ENCODE measurements around the gene KMT2D. TPM values are rescaled to one million over a fixed set of nuclear protein-coding genes. Genes with fewer than 3 reads are reported as not detected.

Gene KMT2D
- total RNA-seq, 1 donor from 2014 or later = 24.0 TPM

DNA sequence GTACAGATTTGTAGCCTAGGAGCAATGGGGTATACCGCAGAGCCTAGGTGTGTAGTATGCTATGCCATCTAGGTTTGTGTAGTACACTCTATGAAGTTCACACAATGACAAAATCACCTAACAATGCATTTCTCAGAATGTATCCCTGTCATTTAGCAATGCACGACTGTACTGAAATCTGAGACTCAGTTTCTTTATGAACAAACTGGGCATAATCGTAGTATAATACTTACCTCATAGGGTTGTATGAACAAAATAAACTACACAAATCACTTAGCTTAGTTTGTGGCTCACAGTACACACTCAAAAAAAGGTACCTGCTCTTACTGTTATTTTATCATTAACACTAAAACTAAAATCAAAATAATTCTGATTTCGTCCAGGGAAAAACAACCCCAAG lies 35.1 kb downstream of the KMT2D start:
- no peak for DNase-seq (ENCODE audit: low read depth)
- TF ChIP-seq, protein P1, sequence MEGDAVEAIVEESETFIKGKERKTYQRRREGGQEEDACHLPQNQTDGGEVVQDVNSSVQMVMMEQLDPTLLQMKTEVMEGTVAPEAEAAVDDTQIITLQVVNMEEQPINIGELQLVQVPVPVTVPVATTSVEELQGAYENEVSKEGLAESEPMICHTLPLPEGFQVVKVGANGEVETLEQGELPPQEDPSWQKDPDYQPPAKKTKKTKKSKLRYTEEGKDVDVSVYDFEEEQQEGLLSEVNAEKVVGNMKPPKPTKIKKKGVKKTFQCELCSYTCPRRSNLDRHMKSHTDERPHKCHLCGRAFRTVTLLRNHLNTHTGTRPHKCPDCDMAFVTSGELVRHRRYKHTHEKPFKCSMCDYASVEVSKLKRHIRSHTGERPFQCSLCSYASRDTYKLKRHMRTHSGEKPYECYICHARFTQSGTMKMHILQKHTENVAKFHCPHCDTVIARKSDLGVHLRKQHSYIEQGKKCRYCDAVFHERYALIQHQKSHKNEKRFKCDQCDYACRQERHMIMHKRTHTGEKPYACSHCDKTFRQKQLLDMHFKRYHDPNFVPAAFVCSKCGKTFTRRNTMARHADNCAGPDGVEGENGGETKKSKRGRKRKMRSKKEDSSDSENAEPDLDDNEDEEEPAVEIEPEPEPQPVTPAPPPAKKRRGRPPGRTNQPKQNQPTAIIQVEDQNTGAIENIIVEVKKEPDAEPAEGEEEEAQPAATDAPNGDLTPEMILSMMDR (IDR thresholded peaks at IDR 0.05; ENCODE audit: insufficient read depth, low read length, severe bottlenecking) = no peak
- Histone ChIP-seq H3K27me3 (ENCODE audit: control insufficient read depth, insufficient read depth, low read length) (no peaks in the 10 kb centered on the region), H3K4me3 (ENCODE audit: low read depth, low read length) (no peak overlapping the region), H3K36me3 (ENCODE audit: control insufficient read depth, insufficient read depth, low read length) (peaks cover 49% of the 10 kb centered on the region)
- FAIRE-seq = no peak

DNA sequence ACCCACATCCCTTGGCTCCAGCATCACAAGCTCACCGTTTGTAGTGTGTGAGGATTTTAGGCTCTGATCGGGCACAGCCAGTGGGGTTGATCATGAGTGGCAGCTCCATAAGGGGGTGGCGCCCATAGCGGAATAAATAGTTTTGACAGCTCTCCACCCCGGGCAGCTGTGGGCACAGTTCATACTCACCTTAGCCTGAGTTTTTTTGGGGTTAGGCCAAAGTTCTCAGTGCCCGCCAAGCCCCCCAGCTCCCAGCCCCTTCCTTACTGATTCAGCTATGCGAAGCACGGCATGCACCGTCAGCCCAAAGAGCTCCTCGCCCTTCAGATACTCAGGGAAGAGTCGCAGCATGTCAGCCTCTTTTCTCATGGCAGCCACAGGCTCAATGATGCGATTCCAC lies 36.1 kb downstream of the KMT2D start:
- TF ChIP-seq, protein P1 (IDR thresholded peaks at IDR 0.05; ENCODE audit: insufficient read depth, low read length, severe bottlenecking) = no peak
- Histone ChIP-seq H3K36me3 (ENCODE audit: control insufficient read depth, insufficient read depth, low read length) (peaks cover 46% of the 10 kb centered on the region), H3K27me3 (ENCODE audit: control insufficient read depth, insufficient read depth, low read length) (no peaks in the 10 kb centered on the region), H3K4me3 (ENCODE audit: low read depth, low read length) (no peak overlapping the region)
- FAIRE-seq (no peak), DNase-seq (ENCODE audit: low read depth) (no peak)

DNA sequence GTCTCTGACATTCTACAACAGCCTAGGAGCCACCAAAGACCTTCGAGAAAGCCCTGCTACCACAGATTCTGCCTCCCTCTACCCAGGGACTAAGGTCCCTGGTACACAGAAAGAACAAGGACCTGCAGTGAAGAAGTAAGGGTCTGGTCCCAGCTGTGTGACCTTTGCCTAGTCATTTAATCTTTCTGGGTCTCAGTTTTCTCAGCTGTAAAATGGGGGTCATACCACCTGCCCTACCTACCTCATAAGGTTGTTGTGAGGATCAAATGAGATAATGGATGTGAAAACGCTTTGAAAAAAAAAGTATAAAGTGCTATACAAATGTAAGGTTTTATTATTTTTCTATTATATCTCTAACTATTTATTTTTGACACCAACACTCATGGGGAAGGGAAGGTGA lies 36.8 kb downstream of the KMT2D start:
- FAIRE-seq = no peak
- no peak for DNase-seq (ENCODE audit: low read depth)
- H3K36me3 ChIP-seq (ENCODE audit: control insufficient read depth, insufficient read depth, low read length) = peaks cover 43% of the 10 kb centered on the region
- no peaks in the 10 kb centered on the region for H3K27me3 ChIP-seq (ENCODE audit: control insufficient read depth, insufficient read depth, low read length)
- TF ChIP-seq, protein P1 (IDR thresholded peaks at IDR 0.05; ENCODE audit: insufficient read depth, low read length, severe bottlenecking) = no peak
- no peak overlapping the region for H3K4me3 ChIP-seq (ENCODE audit: low read depth, low read length)

DNA sequence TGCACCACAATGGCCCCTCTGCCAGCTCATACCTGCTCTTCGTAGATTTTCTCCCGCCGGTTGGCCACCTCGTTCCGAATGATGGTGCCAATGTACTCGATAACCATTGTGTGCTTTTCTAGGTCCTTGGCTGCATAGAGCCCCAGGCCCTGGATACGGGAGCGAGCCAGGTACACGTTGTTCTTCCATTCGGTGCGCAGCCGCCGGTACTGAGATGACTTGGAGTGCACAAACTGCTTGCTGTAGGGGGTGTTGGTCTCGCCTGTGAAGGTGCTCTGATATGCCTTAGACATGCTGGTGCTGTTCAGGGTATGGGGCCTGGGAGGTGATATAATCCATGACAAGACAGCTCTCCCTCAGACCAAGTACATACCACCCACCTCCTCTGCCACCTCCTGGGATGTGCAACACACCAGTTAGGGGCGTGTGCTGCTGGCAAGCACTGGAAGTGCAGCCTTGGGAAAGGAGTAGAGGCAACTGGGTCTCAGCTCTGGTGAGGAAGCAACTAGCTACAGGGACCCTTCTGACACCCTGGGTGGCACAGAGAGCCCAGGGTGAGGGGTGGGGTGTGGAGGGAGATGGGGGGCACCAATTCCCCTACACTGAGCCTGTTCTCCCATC lies 37.9 kb downstream of the KMT2D start:
- no peaks in the 10 kb centered on the region for H3K27me3 ChIP-seq (ENCODE audit: control insufficient read depth, insufficient read depth, low read length)
- DNase-seq (ENCODE audit: low read depth) = no peak
- H3K4me3 ChIP-seq (ENCODE audit: low read depth, low read length) = no peak overlapping the region
- TF ChIP-seq, protein P1 (IDR thresholded peaks at IDR 0.05; ENCODE audit: insufficient read depth, low read length, severe bottlenecking) = no peak
- FAIRE-seq = no peak
- peaks cover 35% of the 10 kb centered on the region for H3K36me3 ChIP-seq (ENCODE audit: control insufficient read depth, insufficient read depth, low read length)

DNA sequence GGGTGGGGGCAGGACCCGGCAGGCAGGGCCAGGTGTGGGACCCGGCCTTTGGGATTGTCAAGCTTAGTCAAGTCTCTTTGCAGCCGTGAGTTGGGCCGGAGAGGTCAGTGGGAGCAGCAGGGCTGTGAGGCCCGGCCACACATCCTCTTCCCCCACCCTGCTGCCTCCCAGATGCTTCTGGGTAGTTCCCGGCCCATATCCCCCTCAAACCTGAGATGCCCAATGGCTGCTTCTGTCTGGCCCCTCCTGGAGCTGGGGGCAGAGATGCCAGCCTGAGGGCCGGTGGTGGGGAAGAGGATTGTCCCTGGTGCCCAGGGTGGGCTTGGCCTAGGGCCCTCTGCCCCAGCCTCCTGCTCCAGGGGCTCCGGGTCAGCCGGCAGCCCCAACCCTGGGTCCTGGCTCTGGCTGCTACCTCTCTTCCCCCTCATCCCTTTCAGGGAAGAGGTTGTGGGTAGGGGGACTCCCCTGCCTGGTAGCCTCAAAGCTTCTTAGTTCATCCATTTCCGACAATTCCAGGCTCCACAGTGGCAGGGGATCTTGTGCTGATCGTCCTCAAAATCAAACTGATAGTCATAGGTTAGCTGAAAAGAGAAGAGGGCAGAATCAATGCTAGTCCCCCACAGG lies 39.2 kb downstream of the KMT2D start:
- H3K4me3 ChIP-seq (ENCODE audit: low read depth, low read length) = no peak overlapping the region
- TF ChIP-seq, protein P1 (IDR thresholded peaks at IDR 0.05; ENCODE audit: insufficient read depth, low read length, severe bottlenecking) = no peak
- no peaks in the 10 kb centered on the region for H3K27me3 ChIP-seq (ENCODE audit: control insufficient read depth, insufficient read depth, low read length)
- no peak for FAIRE-seq
- DNase-seq (ENCODE audit: low read depth) = no peak
- peaks cover 26% of the 10 kb centered on the region for H3K36me3 ChIP-seq (ENCODE audit: control insufficient read depth, insufficient read depth, low read length)

DNA sequence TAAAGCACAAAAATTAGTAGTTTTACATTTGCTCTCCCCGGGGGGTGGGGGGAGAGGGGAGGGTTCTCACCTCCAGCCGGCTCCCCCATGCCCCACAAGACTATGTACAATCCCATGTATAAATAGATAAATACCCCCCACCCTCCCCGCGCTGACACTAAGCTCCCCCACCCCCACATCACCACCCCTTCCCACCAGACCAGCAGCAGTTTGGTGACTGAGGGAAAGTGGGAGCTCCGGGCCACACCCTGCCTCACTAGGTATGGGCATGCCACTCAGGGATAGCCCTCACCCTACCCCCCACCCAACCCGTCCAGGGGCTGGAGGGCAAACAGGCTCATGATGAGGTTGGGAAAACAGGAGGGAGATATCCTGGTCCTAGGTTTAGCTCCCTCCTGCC lies 40.2 kb downstream of the KMT2D start:
- Histone ChIP-seq H3K27me3 (ENCODE audit: control insufficient read depth, insufficient read depth, low read length) (no peaks in the 10 kb centered on the region), H3K4me3 (ENCODE audit: low read depth, low read length) (no peak overlapping the region), H3K36me3 (ENCODE audit: control insufficient read depth, insufficient read depth, low read length) (peaks cover 18% of the 10 kb centered on the region)
- no peak for DNase-seq (ENCODE audit: low read depth)
- TF ChIP-seq, protein P1 (IDR thresholded peaks at IDR 0.05; ENCODE audit: insufficient read depth, low read length, severe bottlenecking) = no peak
- no peak for FAIRE-seq

Data from bronchial epithelial cell (primary cell).